Gastroesophageal sphincter (tissue), 4 donors: ENCODE measurements around the gene TGFBR3L. TPM values are rescaled to one million over a fixed set of nuclear protein-coding genes. Genes with fewer than 3 reads are reported as not detected.
"Not testable (repeated sequence)": the region's sequence is repeated elsewhere in the genome, so short reads cannot be mapped to it uniquely, and the experiment has no call there.

Experiments
- ATAC-seq: fragments of 150-250 bp; one replicate; pipeline ENCODE4 v1.9.1; 2016; ENCODE audit warnings: mild to moderate bottlenecking, moderate library complexity
- H3K27ac ChIP-seq, 4 donors: fragments of 200-600 bp; sonication (generic) in 3 of 4; 1 replicate in 3 of 4; 2 replicates in 1 of 4; pipeline ENCODE4 v1.5.1; 2016 to 2019
- H3K27me3 ChIP-seq: fragments of 200-600 bp; sonication (generic); one replicate; pipeline ENCODE4 v1.5.1; 2019
- H3K36me3 ChIP-seq, 2 donors: fragments of 200-600 bp; sonication (generic); one replicate each; pipeline ENCODE4 v1.5.1; 2019; ENCODE audit warnings: control low read depth in 1 of 2
- H3K4me1 ChIP-seq, 3 donors: fragments of 200-600 bp; sonication (generic); 1 replicate in 2 of 3; 2 replicates in 1 of 3; pipeline ENCODE4 v1.5.1; 2016 to 2019; ENCODE audit warnings: control low read depth in 2 of 3
- H3K4me3 ChIP-seq, 2 donors: fragments of 200-600 bp; sonication (generic); one replicate each; pipeline ENCODE4 v1.5.1; 2019; ENCODE audit warnings: mild to moderate bottlenecking in 1 of 2, moderate library complexity in 1 of 2
- H3K9me3 ChIP-seq, 3 donors: fragments of 200-600 bp; sonication (generic); one replicate each; pipeline ENCODE4 v1.5.1; 2017 to 2019; ENCODE audit warnings: control low read depth in 2 of 3
- EP300 ChIP-seq: sonication (generic); formaldehyde crosslinking; IDR thresholded peaks from one replicate; pipeline ENCODE4 v1.6.1; 2017; ENCODE audit warnings: antibody characterized with exemption, mild to moderate bottlenecking
- POLR2A ChIP-seq, 2 donors: fragments of 450-650 bp; IDR thresholded peaks; one replicate each; pipeline ENCODE4 v1.6.1; 2017; ENCODE audit warnings: antibody characterized with exemption in 2 of 2, mild to moderate bottlenecking in 2 of 2, moderate library complexity in 1 of 2
- POLR2AphosphoS5 ChIP-seq: sonication (generic); formaldehyde crosslinking; IDR thresholded peaks from one replicate; pipeline ENCODE4 v1.6.1; 2017; ENCODE audit warnings: antibody characterized with exemption
- WGBS, 2 donors: methylation state at CpG; one replicate each; pipeline ENCODE4 v1.1.5; 2018; ENCODE audit warnings: low coverage in 1 of 2; 5-methylcytosine and 5-hydroxymethylcytosine counted together
- total RNA-seq, 4 donors: library from RNA; depleted of rRNA; stranded (reverse); fragments of >200 nt; gene quantifications; one replicate each; pipeline ENCODE4 v1.1.0, GENCODE V29; 2016
- TF ChIP-seq, protein P1 (sequence below), 4 experiments: fragments of 200-600 bp in 2 of 4; fragments of 450-650 bp in 2 of 4; sonication (generic) in 1 of 4; IDR thresholded peaks; one replicate each; pipeline ENCODE4 v1.5.1; 2017 to 2019; ENCODE audit warnings: antibody characterized with exemption in 4 of 4, mild to moderate bottlenecking in 2 of 4, moderate library complexity in 2 of 4

Gene TGFBR3L
- total RNA-seq, 4 donors from 2014 or later, result 2.8 to 8.5 (median 5.4) TPM

GRCh38 chr19:7928741-7929701 lies 14.4 kb downstream of the TGFBR3L start:
- peaks cover 0 to 41% of the 10 kb centered on the region in 2 donors for H3K36me3 ChIP-seq
- H3K9me3 ChIP-seq, result no peaks in the 10 kb centered on the region
- no peak for TF ChIP-seq EP300
- peak; percentile 74 for TF ChIP-seq POLR2AphosphoS5
- TF ChIP-seq, protein P1, sequence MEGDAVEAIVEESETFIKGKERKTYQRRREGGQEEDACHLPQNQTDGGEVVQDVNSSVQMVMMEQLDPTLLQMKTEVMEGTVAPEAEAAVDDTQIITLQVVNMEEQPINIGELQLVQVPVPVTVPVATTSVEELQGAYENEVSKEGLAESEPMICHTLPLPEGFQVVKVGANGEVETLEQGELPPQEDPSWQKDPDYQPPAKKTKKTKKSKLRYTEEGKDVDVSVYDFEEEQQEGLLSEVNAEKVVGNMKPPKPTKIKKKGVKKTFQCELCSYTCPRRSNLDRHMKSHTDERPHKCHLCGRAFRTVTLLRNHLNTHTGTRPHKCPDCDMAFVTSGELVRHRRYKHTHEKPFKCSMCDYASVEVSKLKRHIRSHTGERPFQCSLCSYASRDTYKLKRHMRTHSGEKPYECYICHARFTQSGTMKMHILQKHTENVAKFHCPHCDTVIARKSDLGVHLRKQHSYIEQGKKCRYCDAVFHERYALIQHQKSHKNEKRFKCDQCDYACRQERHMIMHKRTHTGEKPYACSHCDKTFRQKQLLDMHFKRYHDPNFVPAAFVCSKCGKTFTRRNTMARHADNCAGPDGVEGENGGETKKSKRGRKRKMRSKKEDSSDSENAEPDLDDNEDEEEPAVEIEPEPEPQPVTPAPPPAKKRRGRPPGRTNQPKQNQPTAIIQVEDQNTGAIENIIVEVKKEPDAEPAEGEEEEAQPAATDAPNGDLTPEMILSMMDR (IDR thresholded peaks at IDR 0.05), result peak in 3 of 4 experiments; percentile 15 to 50 (median 49)
- no peak for TF ChIP-seq POLR2A (IDR thresholded peaks at IDR 0.05)
- peaks cover 17 to 82% (median 64%) of the 10 kb centered on the region in 3 donors for H3K4me1 ChIP-seq
- peak overlapping the region in 1 of 2 donors; percentile 38 for H3K4me3 ChIP-seq
- peak; percentile 57 for ATAC-seq
- H3K27me3 ChIP-seq, result no peaks in the 10 kb centered on the region
- 32 to 34% methylated on average over 8 to 12 of the region's 24 CpGs for WGBS, 2 donors
- H3K27ac ChIP-seq, result peak overlapping the region; percentile 94 to 97 (median 94)

DNA sequence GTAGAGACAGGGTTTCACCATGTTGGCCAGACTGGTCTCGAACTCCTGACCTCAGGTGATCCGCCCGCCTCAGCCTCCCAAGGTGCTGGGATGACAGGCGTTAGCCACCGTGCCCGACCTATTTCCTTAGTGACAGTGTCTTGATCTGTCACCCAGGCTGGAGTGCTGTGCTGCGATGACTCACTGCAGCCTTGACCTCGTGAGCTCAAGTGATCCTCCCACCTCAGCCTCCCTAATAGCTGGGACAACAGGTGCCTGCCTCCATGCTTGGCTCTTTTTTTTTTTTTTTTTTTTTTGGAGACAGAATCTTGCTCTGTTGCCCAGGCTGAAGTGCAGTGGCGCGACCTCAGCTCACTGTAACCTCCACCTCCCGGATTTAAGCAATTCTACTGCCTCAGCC lies 15.4 kb downstream of the TGFBR3L start:
- not testable (repeated sequence) for ATAC-seq, H3K4me3 ChIP-seq, H3K9me3 ChIP-seq, H3K27me3 ChIP-seq
- H3K4me1 ChIP-seq, result peaks cover 17 to 72% (median 55%) of the 10 kb centered on the region in 3 donors
- H3K27ac ChIP-seq, result peak overlapping the region; percentile 94 to 97 (median 94)
- 73% methylated on average over 2 of the region's 11 CpGs; no CpG with 5 or more reads in 1 of the 2 donors for WGBS, 2 donors
- peaks cover 0 to 51% of the 10 kb centered on the region in 2 donors for H3K36me3 ChIP-seq

DNA sequence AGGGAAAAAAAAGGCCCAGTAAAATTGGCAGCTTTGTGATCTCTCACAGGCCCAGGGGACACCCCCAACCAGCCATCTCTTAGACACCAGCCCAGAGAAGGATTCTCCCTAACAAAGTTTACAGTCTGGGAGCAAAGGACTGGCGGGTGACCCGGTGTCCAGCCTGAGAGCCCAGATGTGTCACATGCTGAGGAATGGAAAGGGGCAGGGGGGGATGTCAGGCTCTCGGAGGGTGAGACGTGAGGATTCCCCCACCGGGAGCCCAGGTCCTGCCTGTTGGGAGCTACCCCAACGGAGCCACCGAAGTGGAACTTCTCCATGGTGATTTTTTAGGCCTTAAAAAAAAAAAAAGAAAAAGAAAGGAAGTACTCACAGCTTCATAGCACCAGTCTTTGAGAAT lies 16.1 kb downstream of the TGFBR3L start:
- no peak for ATAC-seq
- Histone ChIP-seq H3K4me3 (no peak overlapping the region), H3K36me3 (peaks cover 0 to 59% of the 10 kb centered on the region in 2 donors), H3K27me3 (no peaks in the 10 kb centered on the region), H3K4me1 (peaks cover 17 to 64% (median 50%) of the 10 kb centered on the region in 3 donors), H3K9me3 (no peaks in the 10 kb centered on the region), H3K27ac (peak overlapping the region; percentile 94 to 97 (median 94))
- WGBS, 2 donors, result 48% methylated on average over 3 of the region's 7 CpGs; no CpG with 5 or more reads in 1 of the 2 donors
- TF ChIP-seq POLR2AphosphoS5, result no peak
- TF ChIP-seq EP300, result no peak
- TF ChIP-seq, protein P1 (IDR thresholded peaks at IDR 0.05), result no peak
- TF ChIP-seq POLR2A (IDR thresholded peaks at IDR 0.05), result no peak

GRCh38 chr19:7931221-7932061 lies 16.8 kb downstream of the TGFBR3L start:
- peak overlapping the region; percentile 94 to 97 (median 94) for H3K27ac ChIP-seq
- WGBS, 2 donors, result 60 to 75% methylated on average over 1 to 10 of the region's 36 CpGs

More at GRCh38 chr19:7931221-7932061, 16.8 kb downstream of the TGFBR3L start:
- ATAC-seq, result no peak
- no peak for TF ChIP-seq POLR2A (IDR thresholded peaks at IDR 0.05)
- peak; percentile 72 for TF ChIP-seq POLR2AphosphoS5
- no peak for TF ChIP-seq EP300
- TF ChIP-seq, protein P1 (IDR thresholded peaks at IDR 0.05), result no peak
- Histone ChIP-seq H3K4me1 (peaks cover 17 to 63% (median 47%) of the 10 kb centered on the region in 3 donors), H3K4me3 (no peak overlapping the region), H3K27me3 (no peaks in the 10 kb centered on the region), H3K9me3 (no peaks in the 10 kb centered on the region), H3K36me3 (peaks cover 0 to 66% of the 10 kb centered on the region in 2 donors)
